Stimulated activated CD8-positive, alpha-beta memory T cell treated with anti-CD3 and anti-CD28 coated beads, Interleukin-4, amount 100 ng/mL, for 24 hours (primary cell): ENCODE results near the gene ADSL.
"Not testable (repeated sequence)": the region's sequence is repeated elsewhere in the genome, so short reads cannot be mapped to it uniquely, and the experiment has no call there.

Experiments
- DNase-seq: peaks from one replicate; pipeline ENCODE4 v3.0.0-alpha.2; 2020; ENCODE audit warnings: low read depth

Gene ADSL

DNA sequence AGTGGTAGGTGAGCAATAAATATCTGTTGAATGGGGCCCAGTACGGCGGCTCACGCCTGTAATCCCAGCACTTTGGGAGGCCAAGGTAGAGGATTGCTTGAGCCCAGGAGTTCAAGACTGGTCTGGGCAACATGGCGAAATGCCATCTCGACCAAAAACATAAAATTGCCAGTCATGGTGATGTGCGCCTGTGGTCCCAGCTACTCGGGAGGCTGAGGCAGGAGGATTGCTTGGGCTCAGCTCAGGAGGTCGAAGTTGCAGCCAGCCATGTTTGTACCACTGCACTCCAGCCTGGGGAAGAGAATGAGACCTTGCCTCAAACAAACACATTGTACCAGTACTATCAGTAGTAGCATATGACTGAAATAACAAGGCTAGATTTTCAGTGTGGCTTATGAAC lies 28.3 kb downstream of the ADSL start:
- no peak for DNase-seq

DNA sequence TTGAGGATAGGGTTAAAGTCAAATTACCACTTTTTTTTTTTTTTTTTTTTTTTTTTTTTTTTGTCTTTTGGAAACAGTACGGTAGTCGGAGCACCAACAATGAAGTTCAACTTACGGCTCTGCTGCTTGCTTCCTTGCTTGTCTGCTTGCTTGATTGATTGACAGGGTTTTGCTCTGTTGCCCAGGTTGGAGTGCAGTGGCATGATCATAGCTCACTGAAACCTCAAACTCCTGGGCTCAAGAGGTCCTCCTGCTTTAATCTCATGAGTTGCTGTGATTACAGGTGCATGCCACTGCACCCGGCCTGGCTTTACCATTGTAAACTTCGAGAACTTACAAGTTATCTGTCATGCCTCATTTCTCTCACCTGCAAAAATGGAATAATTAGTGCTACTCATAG lies 29.8 kb downstream of the ADSL start:
- no peak for DNase-seq

DNA sequence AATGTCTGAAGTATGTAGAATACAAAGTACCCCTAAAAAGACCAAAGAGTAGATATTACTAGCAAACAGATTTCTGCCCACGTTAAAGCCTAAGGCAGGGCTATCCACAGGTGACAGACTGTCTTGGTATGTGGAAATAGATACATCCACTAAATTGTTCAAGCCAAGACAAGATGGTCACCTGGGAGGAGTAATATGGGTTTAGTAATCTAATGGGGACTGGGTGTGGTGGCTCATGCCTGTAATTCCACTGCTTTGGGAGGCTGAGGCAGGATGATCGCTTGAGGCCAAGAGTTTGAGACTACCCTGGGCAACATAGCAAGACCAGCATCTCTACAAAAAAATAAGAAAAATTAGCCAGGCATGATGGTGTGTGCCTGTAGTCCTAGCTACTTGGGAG lies 31.6 kb downstream of the ADSL start:
- DNase-seq, result no peak

DNA sequence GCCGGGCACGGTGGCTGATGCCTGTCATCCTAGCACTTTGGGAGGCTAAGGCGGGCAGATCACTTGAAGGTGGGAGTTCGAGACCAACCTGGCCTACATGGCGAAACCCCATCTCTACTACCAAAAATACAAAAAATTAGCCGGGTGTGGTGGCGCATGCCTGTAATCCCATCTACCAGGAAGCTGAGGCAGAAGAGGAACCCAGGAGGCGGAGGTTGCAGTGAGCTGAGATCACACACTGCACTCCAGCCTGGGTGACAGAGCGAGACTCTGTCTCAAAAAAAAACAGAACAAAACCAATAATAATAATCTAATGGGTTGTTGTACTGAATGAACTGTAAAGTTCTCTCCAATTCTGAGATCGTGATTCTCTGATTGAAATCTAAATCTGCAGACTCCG lies 32.1 kb downstream of the ADSL start:
- not testable (repeated sequence) for DNase-seq

DNA sequence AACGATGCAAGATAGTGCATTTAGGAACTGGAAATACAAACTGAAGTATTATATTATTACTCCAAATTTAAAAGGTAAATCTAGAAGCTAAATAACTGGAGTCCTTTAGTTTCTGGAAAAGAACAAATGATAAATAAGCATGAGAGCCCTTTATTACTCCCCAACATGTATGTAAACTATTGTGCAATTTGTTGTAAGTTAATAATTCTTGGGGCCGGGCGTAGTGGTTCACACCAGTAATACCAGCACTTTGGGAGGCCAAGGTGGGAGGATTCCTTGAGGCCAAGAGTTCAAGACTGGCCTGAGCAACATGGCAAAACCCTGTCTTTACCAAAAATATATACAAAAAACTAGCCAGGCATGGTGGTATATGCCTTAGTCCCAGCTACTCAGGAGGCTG lies 35.2 kb downstream of the ADSL start:
- no peak for DNase-seq

DNA sequence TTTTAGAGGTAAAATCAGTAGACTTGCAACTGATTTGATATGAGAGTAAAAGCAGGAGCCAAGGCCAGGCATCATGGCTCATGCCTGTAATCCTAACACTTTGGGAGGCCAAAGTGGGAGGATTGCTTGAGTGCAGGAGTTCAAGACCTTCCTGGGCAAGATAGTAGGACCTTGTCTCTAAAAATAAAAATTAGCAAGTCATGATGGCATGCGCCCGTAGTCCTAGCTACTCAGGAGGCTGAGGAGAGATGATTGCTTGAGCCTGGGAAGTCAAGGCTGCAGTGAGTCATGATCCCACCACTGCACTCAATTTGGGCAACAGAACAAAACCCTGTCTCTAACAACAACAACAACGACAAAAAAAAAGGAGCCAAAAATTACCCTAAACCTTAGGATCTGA lies 37.6 kb downstream of the ADSL start:
- DNase-seq, result no peak

DNA sequence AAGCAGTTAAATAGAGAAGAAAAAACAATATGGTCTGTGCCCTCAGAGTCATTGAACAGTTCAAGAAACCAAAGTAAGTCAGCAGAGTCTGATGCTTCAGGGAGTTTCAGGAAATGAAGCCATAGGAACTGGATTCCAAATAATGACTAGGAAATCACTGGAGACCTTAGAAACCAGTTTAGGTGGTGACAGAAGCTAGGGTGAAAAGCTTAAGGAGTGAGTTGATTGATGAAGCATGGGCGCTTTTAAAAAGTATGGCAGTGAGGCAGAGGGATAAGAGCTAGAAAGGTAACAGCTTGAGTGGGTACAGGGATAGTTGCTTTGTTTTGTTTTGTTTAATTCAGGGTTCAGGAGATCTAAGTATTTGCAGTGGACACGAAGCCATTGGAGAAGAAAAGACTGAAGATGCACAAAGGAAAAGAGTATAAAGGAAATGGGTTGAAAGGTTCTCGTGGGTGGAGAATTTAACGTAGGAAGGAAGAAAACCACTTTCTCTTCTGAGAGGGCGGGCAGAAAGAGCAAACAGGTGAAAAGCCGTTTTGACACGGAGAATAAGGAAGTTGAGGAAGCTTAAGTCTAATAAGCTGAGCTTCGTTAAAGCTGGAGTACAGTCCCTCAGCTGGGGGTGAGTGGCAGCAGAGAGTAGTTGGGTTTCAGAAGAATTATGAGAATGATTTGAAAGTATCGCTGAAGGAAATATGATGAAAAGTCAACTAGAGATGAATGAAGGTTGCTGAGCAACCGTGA lies 38.9 kb downstream of the ADSL start:
- DNase-seq, result no peak

DNA sequence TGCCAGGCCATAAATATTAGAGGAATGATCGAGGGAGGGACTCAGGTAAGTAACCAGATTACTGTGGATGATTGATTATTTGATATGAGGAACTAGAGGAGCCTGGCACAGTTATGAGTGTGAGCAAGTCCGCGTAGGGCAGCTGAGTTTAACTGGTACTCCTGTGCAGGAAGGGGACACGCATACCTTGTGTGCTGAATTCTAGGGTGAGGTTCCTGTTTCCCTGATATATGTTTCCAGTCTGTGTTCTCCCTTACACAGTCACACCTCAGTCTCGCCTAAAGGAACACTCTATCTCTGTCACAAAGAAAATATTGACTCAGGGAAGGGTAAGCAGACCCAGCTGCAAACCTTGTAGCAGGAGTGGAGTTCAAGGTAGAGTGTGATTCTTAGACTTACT lies 41.4 kb downstream of the ADSL start:
- no peak for DNase-seq

DNA sequence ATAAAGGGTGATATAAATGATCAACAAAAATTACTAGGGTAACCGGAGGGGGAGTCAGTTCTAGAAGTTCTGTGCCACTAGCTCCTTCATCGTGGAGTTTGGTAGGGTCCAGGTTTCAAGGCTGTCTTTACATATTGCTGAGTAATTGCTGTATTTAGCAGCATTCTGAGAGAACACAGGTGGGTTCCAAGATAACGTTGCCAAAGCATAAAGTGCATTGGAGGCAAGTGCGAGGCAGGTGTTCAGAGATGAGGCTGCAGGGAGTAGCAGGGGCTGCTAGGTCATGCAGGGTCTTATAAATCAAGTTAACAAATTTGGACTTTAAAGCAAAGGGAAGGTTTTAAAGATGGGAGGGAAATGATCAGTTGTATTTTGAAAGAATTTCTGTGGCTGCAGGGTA lies 41.9 kb downstream of the ADSL start:
- no peak for DNase-seq

DNA sequence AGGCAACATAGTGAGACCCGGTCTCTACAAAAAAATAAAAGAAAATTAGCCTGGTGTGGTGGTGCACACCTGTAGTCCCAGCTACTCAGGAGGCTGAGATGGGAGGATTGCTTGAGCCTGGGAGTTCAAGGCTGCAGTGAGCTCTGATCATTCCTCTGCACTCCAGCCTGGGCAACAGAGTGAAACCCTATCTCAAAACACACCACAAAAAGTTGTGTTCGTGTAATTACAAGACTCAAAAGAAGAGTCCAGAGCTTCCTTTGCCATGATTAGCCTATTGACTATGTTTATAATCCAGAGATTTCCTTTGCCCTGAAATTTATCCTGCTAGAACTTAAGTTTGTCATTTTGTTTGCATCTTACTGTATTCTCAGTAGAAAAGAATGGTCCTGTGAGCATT lies 45.1 kb downstream of the ADSL start:
- no peak for DNase-seq

DNA sequence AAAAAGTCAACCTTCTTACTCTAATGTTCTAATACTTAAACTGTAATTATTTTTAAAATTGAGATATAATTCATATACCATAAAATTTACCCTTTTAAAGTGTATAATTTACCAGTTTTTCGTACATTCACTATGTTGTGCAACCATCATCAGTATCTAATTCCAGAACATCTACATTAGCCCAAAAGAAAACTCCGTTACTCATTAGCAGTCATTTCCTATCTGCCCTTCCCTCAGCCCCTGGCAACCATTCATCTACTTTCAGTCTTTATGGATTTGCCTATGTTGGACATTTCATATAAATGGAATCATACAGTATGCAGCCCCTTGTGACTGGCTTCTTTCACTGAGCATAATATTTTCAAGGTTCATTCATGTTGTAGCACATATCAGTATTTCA lies 46.3 kb downstream of the ADSL start:
- DNase-seq, result no peak

DNA sequence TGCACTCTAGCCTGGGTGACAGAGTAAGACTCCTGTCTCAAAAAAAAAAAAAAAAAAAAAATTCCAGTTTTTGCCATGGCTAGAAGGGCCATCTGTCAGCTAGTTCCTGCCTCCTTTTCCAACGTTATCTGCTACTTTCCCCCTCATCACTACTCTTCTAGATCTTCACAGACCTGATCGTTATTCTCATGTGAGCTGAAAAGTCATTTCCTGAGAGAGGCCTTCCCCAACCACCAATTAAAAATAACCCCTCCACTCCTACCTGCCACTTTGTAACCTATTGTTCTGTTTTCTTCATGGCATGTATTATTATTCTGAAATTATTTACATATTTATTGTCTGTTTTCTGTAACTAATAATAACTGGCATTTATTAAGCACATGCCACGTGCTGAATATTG lies 48.3 kb downstream of the ADSL start:
- no peak for DNase-seq

DNA sequence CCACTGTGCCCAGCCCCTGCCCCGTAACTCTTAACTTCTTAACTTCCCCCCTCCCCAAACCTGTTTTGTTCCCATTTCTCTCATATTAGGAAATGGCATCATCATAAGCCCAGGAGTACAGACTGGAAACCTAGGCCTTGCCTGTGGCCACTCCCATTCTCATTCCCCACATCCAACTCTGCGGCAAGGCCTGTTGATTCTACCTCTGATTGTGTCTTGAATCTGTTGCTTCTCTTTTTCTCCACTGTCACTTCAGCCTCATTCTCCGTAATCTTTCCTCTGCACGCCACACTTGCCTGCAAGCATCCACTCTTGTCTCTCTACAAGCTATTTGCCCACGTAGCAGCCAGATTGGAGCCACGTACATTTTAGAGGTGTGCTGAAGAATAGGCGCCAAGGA lies 49.3 kb downstream of the ADSL start:
- DNase-seq, result no peak

DNA sequence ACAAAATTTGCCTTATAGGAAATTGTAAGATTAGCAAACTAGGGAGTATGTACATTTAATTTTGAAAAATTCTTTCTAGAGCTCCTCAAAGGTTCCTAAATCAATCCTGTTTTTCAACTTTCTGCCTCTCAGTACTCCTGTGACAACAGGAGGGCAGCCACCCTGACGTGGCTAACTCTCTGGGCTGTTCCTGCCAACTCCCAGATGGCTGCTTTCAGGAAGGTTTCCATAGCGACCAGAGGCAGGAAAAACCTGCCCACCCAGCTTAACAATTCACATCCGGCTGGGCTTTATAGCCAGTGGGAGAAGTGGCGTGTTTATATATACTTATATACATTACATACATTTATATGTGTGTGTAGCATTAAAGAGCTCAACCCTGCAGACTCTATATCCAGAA lies 50.6 kb downstream of the ADSL start:
- DNase-seq, result no peak

DNA sequence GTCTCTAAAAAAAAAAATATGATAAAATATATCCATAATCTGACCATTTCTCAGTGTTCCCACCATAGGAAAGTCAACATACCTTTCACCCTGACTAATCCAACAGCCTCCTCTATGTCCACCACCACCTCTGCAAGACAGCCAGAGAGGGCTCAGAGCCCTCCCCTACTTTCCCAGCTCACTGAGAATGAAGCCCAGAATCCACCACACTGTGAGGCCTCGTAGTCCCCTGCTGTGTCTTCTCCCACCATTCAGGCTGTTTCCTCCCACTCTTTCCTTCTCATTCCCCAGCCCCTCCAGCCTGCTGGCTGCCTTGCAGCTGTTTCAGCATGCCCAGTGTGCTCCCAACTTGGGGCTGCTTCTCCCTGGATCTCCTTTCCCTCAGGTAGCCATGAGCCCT lies 51.1 kb downstream of the ADSL start:
- no peak for DNase-seq

DNA sequence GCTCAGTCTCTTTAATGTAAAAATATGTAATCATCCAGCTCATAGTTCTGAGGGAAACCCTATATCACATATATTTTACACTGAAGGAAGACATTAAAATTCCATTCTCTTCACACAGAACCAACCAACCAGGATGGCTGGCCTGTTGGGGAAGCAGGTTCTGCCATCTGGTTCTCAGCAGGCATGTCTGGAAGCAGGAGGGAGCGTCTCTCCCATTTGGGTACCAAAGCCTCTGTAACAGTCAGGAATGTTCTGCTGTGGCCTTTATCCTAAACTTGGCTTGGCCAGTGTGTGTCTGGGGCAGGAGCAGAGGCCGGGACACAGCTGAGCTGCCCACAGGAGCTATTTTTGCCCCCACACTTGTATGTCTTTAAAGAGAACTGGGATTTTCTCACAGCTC lies 53.3 kb downstream of the ADSL start:
- no peak for DNase-seq

DNA sequence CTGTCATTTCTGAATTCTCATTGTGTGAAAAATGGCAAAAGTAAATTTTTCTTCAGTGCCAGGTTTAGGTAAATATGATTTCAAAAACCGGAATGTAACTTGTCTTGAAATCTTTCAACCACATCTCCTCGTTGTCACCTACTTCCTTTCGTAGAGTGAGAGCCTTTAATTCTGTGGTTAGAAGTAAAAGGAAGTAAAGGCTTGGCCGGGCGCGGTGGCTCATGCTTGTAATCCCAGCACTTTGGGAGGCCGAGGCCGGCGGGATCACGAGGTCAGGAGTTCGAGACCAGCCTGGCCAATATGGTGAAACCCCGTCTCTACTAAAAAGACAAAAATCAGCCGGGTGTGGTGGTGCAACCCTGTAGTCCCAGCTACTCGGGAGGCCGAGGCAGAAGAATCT lies 53.9 kb downstream of the ADSL start:
- DNase-seq, result no peak

DNA sequence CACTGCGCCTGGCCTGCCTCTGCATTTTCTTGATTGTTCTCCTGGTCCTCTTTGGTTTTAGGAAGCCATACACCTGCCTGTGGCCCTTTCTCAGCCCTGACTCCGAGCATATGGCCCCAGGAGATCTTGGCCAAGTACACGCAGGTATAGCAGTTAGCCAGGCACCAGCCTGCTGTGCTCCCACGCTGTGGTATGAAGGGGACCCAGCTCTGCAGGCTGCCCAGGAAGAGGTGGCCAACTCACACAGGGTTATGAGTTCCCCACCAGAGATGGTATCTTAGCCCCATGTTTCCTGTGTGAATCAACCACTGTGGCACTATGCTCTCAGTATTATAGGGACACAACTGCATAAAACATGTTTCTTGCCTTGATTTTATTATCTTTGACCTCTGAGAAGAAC lies 55.2 kb downstream of the ADSL start:
- no peak for DNase-seq

DNA sequence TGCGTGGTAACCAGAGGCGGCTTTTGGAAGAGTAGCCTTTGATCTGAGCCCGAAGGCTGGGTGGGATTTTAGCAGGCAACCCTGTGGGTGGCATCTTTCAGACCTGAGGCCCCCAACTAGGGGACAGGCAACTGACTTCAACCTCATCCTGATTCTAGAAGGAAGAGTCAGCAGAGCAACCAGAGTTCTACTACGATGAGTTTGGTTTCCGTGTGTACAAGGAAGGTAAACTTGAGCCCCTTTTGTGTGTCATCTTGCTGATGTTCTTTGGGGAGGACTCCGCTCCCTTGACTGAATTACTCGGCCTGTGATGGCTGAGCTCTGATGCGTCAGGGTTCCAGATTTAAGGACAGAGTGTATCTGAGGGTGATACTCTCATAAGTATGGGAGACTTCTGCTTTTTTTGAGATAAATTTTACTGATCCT lies 55.7 kb downstream of the ADSL start:
- DNase-seq, result no peak

DNA sequence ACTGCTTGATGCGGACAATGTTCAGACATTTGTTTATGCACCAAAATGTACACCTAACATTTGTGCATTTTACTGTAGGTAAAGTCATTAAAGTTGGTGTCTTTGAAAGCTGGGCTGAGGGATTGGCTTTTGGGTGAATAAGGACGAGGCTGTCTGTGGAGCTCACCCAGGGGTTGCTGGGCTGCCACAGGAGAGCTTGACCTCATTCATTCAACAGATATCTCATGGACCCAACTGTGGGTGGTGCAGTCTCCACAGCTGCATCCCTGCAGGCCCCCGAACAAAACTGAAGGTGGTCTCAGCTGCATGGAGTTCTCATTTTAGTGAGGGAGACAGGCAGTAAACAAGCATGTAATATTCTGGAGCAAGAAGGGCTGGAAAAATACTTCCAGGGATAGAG lies 56.8 kb downstream of the ADSL start:
- no peak for DNase-seq

DNA sequence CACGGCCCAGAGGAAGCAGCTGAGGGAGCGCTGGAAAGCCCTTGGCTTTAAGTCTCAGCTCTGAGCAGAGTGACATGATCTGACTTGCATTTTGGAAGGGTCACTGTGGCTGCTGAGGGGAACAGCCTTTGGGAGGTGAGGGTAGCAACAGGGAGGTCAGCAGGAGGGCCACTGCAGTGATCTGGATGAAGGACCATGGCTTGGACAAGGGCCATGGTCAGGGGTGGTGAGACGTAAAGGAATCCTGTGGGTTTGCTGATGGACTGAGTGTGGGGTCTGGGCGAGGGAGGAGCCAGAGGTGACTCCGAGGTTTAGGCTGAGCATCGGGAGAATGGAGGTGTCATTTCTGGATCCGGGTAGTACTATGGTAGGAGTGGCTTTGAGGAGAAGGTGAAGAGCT lies 57.4 kb downstream of the ADSL start:
- DNase-seq, result no peak

DNA sequence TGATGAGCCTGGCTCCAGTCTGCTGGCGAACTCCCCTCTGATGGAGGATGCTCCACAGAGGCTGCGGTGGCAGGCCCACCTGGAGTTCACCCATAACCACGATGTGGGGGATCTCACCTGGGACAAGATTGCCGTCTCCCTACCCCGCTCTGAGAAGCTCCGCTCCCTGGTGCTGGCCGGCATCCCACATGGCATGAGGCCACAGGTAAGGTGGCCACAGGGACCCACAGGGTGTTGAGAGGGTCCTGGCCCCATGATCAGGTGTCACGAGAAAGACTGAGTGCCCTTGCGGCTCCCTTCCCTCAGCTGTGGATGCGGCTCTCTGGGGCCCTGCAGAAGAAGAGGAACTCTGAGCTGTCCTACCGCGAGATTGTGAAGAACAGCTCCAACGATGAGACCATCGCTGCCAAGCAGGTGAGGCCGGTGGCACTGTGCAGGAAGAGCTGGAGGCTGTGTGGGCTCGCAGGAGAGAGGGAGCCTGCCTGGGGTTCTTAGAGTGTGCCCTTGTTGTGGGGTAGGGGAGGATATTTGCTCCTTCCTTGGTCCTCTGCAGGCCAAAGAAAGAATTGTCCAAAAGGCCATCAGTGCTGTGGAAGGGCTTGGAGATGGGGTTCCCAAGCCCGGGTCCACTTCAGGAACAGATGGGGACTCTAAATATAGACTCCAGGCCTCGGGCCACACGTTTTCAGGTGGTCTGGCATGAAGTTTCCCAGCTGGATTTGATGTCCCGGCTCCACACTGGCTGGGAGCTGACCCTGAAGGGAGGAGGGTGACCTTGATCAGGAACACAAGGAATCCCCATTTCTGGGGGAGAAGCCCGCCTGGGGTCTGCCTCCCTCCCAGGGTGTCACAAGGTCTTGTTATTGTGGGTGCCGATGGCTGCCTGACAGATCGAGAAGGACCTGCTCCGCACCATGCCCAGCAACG lies 58.2 kb downstream of the ADSL start:
- DNase-seq, result no peak
